Nephron progenitor cell (in vitro differentiated cells): ENCODE data around the gene HACL1.

Experiments
- DNase-seq: peaks from one replicate; pipeline ENCODE4 v3.0.0; 2021
- H3K27ac Mint-ChIP-seq: 2 replicates; pipeline ENCODE4 v1.8.0; 2021; ENCODE audit warnings: mild to moderate bottlenecking, moderate library complexity, mixed read lengths
- H3K27me3 Mint-ChIP-seq: 2 replicates; pipeline ENCODE4 v1.8.0; 2021; ENCODE audit warnings: mild to moderate bottlenecking, low read depth, mixed read lengths; ENCODE audit not compliant: poor library complexity
- H3K36me3 Mint-ChIP-seq: 2 replicates; pipeline ENCODE4 v1.8.0; 2021; ENCODE audit warnings: low read depth, mixed read lengths
- H3K4me1 Mint-ChIP-seq: 2 replicates; pipeline ENCODE4 v1.8.0; 2021; ENCODE audit warnings: mixed read lengths
- H3K4me3 Mint-ChIP-seq: 2 replicates; pipeline ENCODE4 v1.8.0; 2021; ENCODE audit warnings: mild to moderate bottlenecking, moderate library complexity, mixed read lengths
- H3K9me3 Mint-ChIP-seq: 2 replicates; pipeline ENCODE4 v1.8.0; 2021; ENCODE audit warnings: mild to moderate bottlenecking, moderate library complexity, mixed read lengths
- TF ChIP-seq, protein P1 (sequence below): fragments of 200-600 bp; sonication (generic); IDR thresholded peaks from 2 replicates; pipeline ENCODE4 v1.5.0; 2021; ENCODE audit warnings: antibody characterized with exemption

HACL1 gene

DNA sequence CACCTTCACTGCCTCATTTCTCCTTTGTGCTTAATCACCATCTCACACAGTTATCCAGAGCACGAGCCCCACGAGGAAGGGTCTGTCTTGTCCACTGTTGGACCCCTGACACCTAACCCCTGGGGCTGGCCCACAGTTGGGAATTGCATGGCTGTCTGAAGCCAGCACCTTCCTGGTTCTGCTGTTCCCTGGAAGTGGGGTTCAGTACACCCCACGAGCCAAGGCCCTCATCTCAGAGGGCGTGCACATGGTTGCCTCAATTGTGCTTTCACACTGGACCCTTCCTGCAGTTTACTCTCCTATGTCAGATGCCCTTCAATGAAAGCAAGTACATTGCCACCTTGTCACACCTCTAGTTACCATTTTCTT is 30.8 kb upstream of the HACL1 start:
- DNase-seq: no peak
- no peaks in the 10 kb centered on the region for H3K9me3 Mint-ChIP-seq
- H3K27ac Mint-ChIP-seq: no peak overlapping the region
- peaks cover 4% of the 10 kb centered on the region for H3K36me3 Mint-ChIP-seq
- H3K4me3 Mint-ChIP-seq: no peak overlapping the region
- no peaks in the 10 kb centered on the region for H3K27me3 Mint-ChIP-seq
- TF ChIP-seq, protein P1, sequence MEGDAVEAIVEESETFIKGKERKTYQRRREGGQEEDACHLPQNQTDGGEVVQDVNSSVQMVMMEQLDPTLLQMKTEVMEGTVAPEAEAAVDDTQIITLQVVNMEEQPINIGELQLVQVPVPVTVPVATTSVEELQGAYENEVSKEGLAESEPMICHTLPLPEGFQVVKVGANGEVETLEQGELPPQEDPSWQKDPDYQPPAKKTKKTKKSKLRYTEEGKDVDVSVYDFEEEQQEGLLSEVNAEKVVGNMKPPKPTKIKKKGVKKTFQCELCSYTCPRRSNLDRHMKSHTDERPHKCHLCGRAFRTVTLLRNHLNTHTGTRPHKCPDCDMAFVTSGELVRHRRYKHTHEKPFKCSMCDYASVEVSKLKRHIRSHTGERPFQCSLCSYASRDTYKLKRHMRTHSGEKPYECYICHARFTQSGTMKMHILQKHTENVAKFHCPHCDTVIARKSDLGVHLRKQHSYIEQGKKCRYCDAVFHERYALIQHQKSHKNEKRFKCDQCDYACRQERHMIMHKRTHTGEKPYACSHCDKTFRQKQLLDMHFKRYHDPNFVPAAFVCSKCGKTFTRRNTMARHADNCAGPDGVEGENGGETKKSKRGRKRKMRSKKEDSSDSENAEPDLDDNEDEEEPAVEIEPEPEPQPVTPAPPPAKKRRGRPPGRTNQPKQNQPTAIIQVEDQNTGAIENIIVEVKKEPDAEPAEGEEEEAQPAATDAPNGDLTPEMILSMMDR: no peak
- peaks cover 35% of the 10 kb centered on the region for H3K4me1 Mint-ChIP-seq

DNA sequence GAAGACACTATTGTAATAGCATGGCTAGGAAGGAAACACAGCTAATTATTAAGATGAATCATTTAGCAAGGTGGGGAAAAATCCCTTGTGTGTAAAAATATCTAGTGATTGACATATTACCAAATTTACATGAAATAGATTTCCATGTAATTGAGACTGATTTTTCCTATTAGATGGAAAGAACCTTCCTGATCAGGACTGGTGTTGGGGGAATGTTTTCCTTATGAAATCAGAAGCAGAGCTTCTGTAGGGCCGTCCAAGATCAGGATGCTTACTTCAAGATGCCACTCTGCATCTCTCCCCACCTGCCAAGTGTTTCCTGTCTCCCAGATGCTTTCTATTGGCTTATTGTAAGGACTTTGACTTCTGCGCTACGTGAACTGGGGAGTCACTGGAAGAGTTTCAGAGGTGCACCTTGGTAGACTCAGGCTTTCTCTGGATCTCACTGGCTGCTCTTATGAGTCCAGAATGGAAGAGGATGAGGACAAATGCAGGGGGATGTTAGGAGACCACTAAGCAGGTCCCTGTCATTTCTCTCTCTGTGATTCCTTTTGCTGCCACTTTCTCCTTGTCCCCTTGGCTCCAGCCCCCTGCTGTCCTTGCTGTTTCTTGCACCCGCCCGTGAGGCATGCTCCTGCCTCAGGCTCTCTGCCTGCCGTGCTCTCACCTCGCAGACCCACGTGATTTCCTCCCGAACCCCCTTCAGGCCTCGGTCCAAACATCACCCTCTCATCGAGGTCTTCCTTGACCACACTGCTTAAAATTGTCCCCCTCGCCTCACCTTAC is 30.2 kb upstream of the HACL1 start:
- no peak overlapping the region for H3K4me3 Mint-ChIP-seq
- DNase-seq: no peak
- peaks cover 35% of the 10 kb centered on the region for H3K4me1 Mint-ChIP-seq
- TF ChIP-seq, protein P1: no peak
- no peak overlapping the region for H3K27ac Mint-ChIP-seq
- no peaks in the 10 kb centered on the region for H3K9me3 Mint-ChIP-seq
- no peaks in the 10 kb centered on the region for H3K27me3 Mint-ChIP-seq
- H3K36me3 Mint-ChIP-seq: peaks cover 4% of the 10 kb centered on the region

DNA sequence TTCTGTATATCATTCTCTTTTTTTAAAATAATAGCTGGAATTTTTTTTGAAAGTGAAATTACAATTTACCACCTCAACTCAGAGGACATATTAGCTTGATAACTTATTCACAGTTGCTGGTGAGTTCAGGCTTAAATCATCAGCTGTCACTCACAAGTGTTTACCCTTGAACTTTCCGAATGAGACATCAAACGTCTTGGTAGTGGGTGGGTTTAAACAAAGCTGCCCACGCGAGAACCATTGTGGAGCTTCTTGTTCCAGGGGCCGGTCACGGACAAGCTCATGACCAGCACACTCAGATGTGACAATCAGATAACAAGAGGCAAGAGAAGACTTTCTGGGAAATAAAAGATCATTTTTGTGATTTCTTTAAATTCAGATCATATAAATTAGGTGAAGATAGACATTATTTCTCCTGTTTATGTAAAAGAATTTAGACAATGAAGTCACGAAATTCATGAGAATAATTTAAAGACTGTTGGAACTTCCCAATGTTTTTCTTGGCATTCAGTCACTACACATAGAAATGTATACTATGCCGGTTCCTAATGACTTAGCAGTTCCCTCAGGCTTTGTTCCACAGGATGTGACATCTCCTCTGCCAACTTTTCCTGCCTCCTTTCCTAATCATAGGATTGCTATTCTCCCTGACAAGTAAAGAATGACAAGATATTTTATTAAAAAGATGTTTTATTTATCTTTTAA is 29.4 kb upstream of the HACL1 start:
- TF ChIP-seq, protein P1: no peak
- peaks cover 2% of the 10 kb centered on the region for H3K9me3 Mint-ChIP-seq
- no peak overlapping the region for H3K27ac Mint-ChIP-seq
- H3K4me3 Mint-ChIP-seq: no peak overlapping the region
- H3K36me3 Mint-ChIP-seq: peaks cover 4% of the 10 kb centered on the region
- H3K4me1 Mint-ChIP-seq: peaks cover 35% of the 10 kb centered on the region
- peaks cover 2% of the 10 kb centered on the region for H3K27me3 Mint-ChIP-seq
- DNase-seq: no peak

DNA sequence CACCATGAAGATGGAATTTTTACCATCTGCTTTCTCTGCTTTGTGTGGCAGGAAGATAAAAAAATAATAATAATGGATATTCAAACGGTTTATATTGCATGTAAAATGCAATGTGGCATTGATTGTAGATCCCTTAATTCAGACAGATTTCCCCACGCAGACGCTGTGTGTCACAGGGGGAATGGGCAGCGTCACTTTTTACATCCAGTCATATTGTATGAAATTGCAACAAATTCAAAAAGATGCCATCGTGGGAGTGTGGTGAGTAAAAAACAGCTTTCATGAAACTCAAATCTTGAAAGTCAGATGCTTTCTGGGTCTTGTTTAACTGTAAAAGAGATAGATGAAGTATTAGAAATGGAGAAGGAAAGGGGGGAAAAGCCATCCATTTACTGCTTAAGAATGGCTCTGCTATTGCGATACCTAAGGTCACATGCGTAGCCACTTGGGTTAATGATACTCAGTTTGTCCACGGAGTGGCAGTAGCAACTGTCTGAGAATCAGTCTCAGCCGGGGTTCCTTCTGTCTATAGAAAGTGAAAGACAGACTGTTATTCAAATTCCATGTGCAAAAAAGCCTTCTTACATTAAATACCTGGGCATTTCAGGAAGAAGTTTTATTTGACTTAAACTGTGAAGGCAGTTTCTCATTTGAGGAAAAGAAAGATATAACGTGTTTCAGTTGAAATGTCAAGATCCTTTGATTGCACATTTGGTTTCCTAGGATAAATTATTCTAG is 28.7 kb upstream of the HACL1 start:
- TF ChIP-seq, protein P1: peak; percentile 42
- Mint-ChIP-seq H3K36me3 (peaks cover 4% of the 10 kb centered on the region), H3K27ac (no peak overlapping the region), H3K4me3 (no peak overlapping the region), H3K9me3 (peaks cover 4% of the 10 kb centered on the region), H3K4me1 (peaks cover 35% of the 10 kb centered on the region), H3K27me3 (peaks cover 3% of the 10 kb centered on the region)
- peak; percentile 26 for DNase-seq

DNA sequence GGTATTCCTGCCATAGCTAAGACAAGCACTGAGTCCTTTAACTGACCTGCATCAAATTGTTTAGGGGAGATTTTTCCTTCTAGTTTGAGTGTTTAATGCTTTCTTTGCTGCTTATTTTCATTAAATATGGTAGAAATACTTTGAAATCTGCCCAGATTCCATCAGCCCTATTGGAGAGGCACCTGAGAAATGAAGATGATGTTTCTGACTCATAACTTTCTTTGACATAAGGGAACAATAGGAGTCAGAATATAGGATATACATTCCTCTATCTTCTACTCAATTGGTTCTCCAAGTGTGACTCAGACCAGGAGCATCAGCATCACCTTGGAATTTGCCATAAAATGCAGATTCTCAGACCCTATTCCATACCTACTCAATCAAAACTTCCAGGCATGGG is 27.6 kb upstream of the HACL1 start:
- Mint-ChIP-seq H3K27me3 (peaks cover 3% of the 10 kb centered on the region), H3K36me3 (peaks cover 10% of the 10 kb centered on the region), H3K4me3 (no peak overlapping the region), H3K9me3 (peaks cover 14% of the 10 kb centered on the region), H3K4me1 (peaks cover 26% of the 10 kb centered on the region), H3K27ac (no peak overlapping the region)
- DNase-seq: no peak
- TF ChIP-seq, protein P1: no peak
